Measurements from ENCODE around the gene SMAD3.

The SMAD3 gene

GRCh38 chr15:67202991-67203390 lies 137.6 kb downstream of the SMAD3 start:
- Histone ChIP-seq H3K4me3 (ENCODE audit: low read depth, low read length) (no peak overlapping the region), H3K27me3 (ENCODE audit: insufficient read depth, low read depth, severe bottlenecking) (no peaks in the 10 kb centered on the region), H3K27ac (no peak overlapping the region), H3K9me3 (ENCODE audit: severe bottlenecking) (no peaks in the 10 kb centered on the region), H3K36me3 (peaks cover 20% of the 10 kb centered on the region)
- TF ChIP-seq CTCF (IDR thresholded peaks at IDR 0.05; ENCODE audit: low read depth, low read length), result no peak
- DNase-seq, result no peak

- H3K4me3 ChIP-seq (ENCODE audit: low read depth, low read length), result no peak overlapping the region
- H3K27me3 ChIP-seq (ENCODE audit: insufficient read depth, low read depth, severe bottlenecking), result no peaks in the 10 kb centered on the region
- peaks cover 16% of the 10 kb centered on the region for H3K36me3 ChIP-seq
- DNase-seq, result no peak
- no peaks in the 10 kb centered on the region for H3K9me3 ChIP-seq (ENCODE audit: severe bottlenecking)
- H3K27ac ChIP-seq, result no peak overlapping the region
- no peak for TF ChIP-seq CTCF (IDR thresholded peaks at IDR 0.05; ENCODE audit: low read depth, low read length)
These were observed 142.3 kb downstream of the SMAD3 start for GRCh38 chr15:67207555-67208207.

- Histone ChIP-seq H3K27me3 (ENCODE audit: insufficient read depth, low read depth, severe bottlenecking) (no peaks in the 10 kb centered on the region), H3K27ac (no peak overlapping the region), H3K9me3 (ENCODE audit: severe bottlenecking) (no peaks in the 10 kb centered on the region), H3K4me3 (ENCODE audit: low read depth, low read length) (no peak overlapping the region), H3K36me3 (peaks cover 16% of the 10 kb centered on the region)
- DNase-seq, result no peak
- TF ChIP-seq CTCF (IDR thresholded peaks at IDR 0.05; ENCODE audit: low read depth, low read length), result no peak
These were observed 143.0 kb downstream of the SMAD3 start for GRCh38 chr15:67208396-67208795.

GRCh38 chr15:67210555-67211168 lies 145.3 kb downstream of the SMAD3 start:
- no peak for DNase-seq
- H3K4me3 ChIP-seq (ENCODE audit: low read depth, low read length), result no peak overlapping the region
- no peak for TF ChIP-seq CTCF (IDR thresholded peaks at IDR 0.05; ENCODE audit: low read depth, low read length)
- no peaks in the 10 kb centered on the region for H3K9me3 ChIP-seq (ENCODE audit: severe bottlenecking)
- H3K27me3 ChIP-seq (ENCODE audit: insufficient read depth, low read depth, severe bottlenecking), result no peaks in the 10 kb centered on the region
- peaks cover 8% of the 10 kb centered on the region for H3K36me3 ChIP-seq
- H3K27ac ChIP-seq, result no peak overlapping the region

- TF ChIP-seq CTCF (IDR thresholded peaks at IDR 0.05; ENCODE audit: low read depth, low read length), result no peak
- Histone ChIP-seq H3K27ac (no peak overlapping the region), H3K36me3 (peaks cover 9% of the 10 kb centered on the region; the same call in 1 of the 2 replicates), H3K4me3 (ENCODE audit: low read depth, low read length) (no peak overlapping the region), H3K9me3 (ENCODE audit: severe bottlenecking) (no peaks in the 10 kb centered on the region), H3K27me3 (ENCODE audit: insufficient read depth, low read depth, severe bottlenecking) (no peaks in the 10 kb centered on the region)
- DNase-seq, result no peak
These were observed 147.4 kb downstream of the SMAD3 start for GRCh38 chr15:67212684-67213367.
